Measurements from ENCODE around the gene MNDA. TPM values are rescaled to one million over a fixed set of nuclear protein-coding genes. Genes with fewer than 3 reads are reported as not detected.

Gene MNDA
- total and polyA plus RNA-seq, 4 donors, result 3.7 to 16.6 (median 4.3) TPM

DNA sequence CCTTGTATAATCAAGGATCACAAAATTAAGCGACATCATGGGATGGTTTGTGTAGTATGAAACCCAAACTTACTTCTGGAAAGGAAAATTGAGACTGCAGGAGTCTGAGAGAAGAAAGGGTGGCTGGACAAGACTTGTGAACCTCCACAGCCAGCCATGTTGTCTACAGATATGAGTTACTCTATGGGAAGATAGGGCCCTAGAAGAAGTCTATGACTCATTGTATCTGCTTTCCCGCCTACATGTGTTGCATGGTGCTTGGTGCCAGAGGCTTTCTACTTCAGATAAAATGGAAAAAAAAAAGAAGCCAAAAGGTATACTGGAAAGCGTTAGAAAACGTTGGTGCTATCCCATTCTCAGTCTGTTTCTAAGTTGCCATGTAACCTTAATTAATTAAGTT, 31.5 kb upstream of the MNDA start:
- Histone ChIP-seq H3K36me3 (ENCODE audit: control insufficient read depth in 4 of 4, insufficient read depth in 3 of 4, low read depth in 1 of 4, low read length in 3 of 4) (no peaks in the 10 kb centered on the region), H3K4me1 (ENCODE audit: control insufficient read depth in 4 of 4, insufficient read depth in 4 of 4, low read length in 3 of 4) (no peaks in the 10 kb centered on the region), H3K27me3 (ENCODE audit: control insufficient read depth in 4 of 4, insufficient read depth in 4 of 4, low read length in 3 of 4) (peaks cover 0 to 2% (median 0%) of the 10 kb centered on the region in 4 donors), H3K9ac (ENCODE audit: low read depth in 1 of 2, low read length in 2 of 2) (no peak overlapping the region), H3K9me3 (ENCODE audit: control insufficient read depth in 4 of 4, low read length in 3 of 4) (no peaks in the 10 kb centered on the region), H3K4me3 (ENCODE audit: low read depth in 1 of 3, low read length in 3 of 3) (no peak overlapping the region), H3K27ac (ENCODE audit: low read depth in 1 of 2, low read length in 2 of 2) (no peak overlapping the region)
- TF ChIP-seq, protein P1, sequence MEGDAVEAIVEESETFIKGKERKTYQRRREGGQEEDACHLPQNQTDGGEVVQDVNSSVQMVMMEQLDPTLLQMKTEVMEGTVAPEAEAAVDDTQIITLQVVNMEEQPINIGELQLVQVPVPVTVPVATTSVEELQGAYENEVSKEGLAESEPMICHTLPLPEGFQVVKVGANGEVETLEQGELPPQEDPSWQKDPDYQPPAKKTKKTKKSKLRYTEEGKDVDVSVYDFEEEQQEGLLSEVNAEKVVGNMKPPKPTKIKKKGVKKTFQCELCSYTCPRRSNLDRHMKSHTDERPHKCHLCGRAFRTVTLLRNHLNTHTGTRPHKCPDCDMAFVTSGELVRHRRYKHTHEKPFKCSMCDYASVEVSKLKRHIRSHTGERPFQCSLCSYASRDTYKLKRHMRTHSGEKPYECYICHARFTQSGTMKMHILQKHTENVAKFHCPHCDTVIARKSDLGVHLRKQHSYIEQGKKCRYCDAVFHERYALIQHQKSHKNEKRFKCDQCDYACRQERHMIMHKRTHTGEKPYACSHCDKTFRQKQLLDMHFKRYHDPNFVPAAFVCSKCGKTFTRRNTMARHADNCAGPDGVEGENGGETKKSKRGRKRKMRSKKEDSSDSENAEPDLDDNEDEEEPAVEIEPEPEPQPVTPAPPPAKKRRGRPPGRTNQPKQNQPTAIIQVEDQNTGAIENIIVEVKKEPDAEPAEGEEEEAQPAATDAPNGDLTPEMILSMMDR (IDR thresholded peaks at IDR 0.05; ENCODE audit: low read depth, low read length, missing input control), result no peak
- TF ChIP-seq RXRA (IDR thresholded peaks at IDR 0.05) (no peak), FOXA1 (IDR thresholded peaks at IDR 0.05) (no peak)
- 73% methylated on average over 4 of the region's 4 CpGs for WGBS
- no peak for DNase-seq (ENCODE audit: low spot score)

DNA sequence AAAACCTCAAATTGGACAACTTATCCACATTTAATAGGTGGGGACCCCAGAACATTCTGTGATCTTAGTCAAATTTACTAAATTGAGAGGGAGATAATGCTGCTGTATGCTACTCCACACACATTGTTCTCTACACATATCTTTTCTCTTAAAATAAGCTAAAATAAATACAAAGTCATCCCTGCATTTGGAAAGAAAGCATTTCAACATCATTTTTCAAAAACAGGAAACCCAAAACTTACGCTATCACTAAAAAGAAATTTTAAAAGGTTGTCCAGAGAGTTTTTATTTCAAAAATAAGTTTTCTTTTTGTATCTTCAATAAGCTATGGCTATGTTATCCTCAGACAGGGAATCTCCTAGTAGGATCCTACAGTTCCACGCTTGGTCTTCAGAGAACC, 30.6 kb upstream of the MNDA start:
- Histone ChIP-seq H3K4me3 (ENCODE audit: low read depth in 1 of 3, low read length in 3 of 3) (no peak overlapping the region), H3K9ac (ENCODE audit: low read depth in 1 of 2, low read length in 2 of 2) (no peak overlapping the region), H3K9me3 (ENCODE audit: control insufficient read depth in 4 of 4, low read length in 3 of 4) (no peaks in the 10 kb centered on the region), H3K36me3 (ENCODE audit: control insufficient read depth in 4 of 4, insufficient read depth in 3 of 4, low read depth in 1 of 4, low read length in 3 of 4) (no peaks in the 10 kb centered on the region), H3K27ac (ENCODE audit: low read depth in 1 of 2, low read length in 2 of 2) (peak overlapping the region in 1 of 2 donors; percentile 42), H3K27me3 (ENCODE audit: control insufficient read depth in 4 of 4, insufficient read depth in 4 of 4, low read length in 3 of 4) (peaks cover 0 to 2% (median 0%) of the 10 kb centered on the region in 4 donors), H3K4me1 (ENCODE audit: control insufficient read depth in 4 of 4, insufficient read depth in 4 of 4, low read length in 3 of 4) (no peaks in the 10 kb centered on the region)
- 69% methylated on average over 2 of the region's 2 CpGs for WGBS
- no peak for DNase-seq (ENCODE audit: low spot score)
- TF ChIP-seq HNF4A (conservative IDR thresholded peaks at IDR 0.05) (no peak), HNF4G (IDR thresholded peaks at IDR 0.05) (no peak), RXRA (IDR thresholded peaks at IDR 0.05) (no peak), NR2F2 (IDR thresholded peaks at IDR 0.05) (no peak), FOXA1 (IDR thresholded peaks at IDR 0.05) (no peak), FOXA2 (IDR thresholded peaks at IDR 0.05) (no peak), YY1 (IDR thresholded peaks at IDR 0.05) (no peak), SP1 (IDR thresholded peaks at IDR 0.05) (no peak), JUND (IDR thresholded peaks at IDR 0.05) (no peak)
- TF ChIP-seq, protein P2, sequence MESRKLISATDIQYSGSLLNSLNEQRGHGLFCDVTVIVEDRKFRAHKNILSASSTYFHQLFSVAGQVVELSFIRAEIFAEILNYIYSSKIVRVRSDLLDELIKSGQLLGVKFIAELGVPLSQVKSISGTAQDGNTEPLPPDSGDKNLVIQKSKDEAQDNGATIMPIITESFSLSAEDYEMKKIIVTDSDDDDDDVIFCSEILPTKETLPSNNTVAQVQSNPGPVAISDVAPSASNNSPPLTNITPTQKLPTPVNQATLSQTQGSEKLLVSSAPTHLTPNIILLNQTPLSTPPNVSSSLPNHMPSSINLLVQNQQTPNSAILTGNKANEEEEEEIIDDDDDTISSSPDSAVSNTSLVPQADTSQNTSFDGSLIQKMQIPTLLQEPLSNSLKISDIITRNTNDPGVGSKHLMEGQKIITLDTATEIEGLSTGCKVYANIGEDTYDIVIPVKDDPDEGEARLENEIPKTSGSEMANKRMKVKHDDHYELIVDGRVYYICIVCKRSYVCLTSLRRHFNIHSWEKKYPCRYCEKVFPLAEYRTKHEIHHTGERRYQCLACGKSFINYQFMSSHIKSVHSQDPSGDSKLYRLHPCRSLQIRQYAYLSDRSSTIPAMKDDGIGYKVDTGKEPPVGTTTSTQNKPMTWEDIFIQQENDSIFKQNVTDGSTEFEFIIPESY (IDR thresholded peaks at IDR 0.05), result no peak
- TF ChIP-seq, protein P3, sequence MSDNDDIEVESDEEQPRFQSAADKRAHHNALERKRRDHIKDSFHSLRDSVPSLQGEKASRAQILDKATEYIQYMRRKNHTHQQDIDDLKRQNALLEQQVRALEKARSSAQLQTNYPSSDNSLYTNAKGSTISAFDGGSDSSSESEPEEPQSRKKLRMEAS (IDR thresholded peaks at IDR 0.05), result no peak
- TF ChIP-seq, protein P1 (IDR thresholded peaks at IDR 0.05; ENCODE audit: low read depth, low read length, missing input control), result no peak
- TF ChIP-seq, protein P4, sequence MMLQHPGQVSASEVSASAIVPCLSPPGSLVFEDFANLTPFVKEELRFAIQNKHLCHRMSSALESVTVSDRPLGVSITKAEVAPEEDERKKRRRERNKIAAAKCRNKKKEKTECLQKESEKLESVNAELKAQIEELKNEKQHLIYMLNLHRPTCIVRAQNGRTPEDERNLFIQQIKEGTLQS (IDR thresholded peaks at IDR 0.05), result no peak
- TF ChIP-seq, protein P5, sequence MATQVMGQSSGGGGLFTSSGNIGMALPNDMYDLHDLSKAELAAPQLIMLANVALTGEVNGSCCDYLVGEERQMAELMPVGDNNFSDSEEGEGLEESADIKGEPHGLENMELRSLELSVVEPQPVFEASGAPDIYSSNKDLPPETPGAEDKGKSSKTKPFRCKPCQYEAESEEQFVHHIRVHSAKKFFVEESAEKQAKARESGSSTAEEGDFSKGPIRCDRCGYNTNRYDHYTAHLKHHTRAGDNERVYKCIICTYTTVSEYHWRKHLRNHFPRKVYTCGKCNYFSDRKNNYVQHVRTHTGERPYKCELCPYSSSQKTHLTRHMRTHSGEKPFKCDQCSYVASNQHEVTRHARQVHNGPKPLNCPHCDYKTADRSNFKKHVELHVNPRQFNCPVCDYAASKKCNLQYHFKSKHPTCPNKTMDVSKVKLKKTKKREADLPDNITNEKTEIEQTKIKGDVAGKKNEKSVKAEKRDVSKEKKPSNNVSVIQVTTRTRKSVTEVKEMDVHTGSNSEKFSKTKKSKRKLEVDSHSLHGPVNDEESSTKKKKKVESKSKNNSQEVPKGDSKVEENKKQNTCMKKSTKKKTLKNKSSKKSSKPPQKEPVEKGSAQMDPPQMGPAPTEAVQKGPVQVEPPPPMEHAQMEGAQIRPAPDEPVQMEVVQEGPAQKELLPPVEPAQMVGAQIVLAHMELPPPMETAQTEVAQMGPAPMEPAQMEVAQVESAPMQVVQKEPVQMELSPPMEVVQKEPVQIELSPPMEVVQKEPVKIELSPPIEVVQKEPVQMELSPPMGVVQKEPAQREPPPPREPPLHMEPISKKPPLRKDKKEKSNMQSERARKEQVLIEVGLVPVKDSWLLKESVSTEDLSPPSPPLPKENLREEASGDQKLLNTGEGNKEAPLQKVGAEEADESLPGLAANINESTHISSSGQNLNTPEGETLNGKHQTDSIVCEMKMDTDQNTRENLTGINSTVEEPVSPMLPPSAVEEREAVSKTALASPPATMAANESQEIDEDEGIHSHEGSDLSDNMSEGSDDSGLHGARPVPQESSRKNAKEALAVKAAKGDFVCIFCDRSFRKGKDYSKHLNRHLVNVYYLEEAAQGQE (IDR thresholded peaks at IDR 0.05), result no peak

All from liver (tissue), 9 donors.